ENCODE data around the gene RFXANK. TPM values are rescaled to one million over a fixed set of nuclear protein-coding genes. Genes with fewer than 3 reads are reported as not detected.

The RFXANK gene
- total and polyA plus RNA-seq, 2 donors (not counting 1 experiment from before 2014, with no cell fraction given) = 77.9 to 100 TPM

DNA sequence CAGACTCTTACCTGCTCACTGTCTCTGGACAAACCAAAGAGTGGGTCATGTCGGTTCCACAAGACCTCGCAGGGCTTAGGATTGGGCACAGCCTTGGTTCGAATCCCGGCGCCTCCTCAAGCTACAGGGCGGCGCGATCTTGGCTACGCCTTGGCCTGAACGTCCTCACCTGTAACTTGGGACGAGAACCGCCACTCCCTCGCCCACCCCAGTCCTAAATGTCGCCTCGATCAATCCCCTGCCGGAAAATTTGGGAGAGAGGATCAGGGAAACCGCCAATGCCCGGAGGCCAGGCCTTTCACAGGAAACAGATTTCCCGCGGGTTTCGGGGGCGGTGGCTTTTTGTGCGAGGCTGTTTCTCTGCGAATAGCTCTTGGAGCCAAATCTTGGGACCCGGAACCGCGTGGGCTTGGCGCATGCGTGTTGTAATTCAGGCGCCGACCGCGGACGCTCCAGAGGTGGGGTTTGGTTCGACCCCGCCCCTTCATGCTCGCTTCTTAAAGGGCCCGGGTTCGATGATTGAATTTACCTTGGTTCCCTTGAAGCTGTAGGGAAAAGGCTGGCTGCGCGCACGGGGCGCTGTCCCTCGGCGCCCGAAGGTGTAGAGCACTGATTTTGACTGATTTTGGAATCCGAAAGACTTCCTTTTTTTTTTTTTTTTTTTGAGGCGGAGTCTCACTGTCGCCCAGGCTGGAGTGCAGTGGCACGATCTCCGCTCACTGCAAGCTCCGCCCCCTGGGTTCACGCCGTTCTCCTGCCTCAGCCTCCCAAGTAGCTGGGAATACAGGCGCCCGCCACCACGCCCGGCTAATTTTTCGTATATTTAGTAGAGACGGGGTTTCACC is 11.2 kb downstream of the RFXANK start, which contains the start of gene NR2C2AP:
Gene NR2C2AP, minus strand, starts transcription at position 403 of the 845 bp plus-strand sequence. Its CDS starts 354 bp downstream, at position 49.
- DNase-seq (peak; percentile 93), ATAC-seq (ENCODE audit: low read depth) (peak; percentile 94)
- POLR2A ChIA-PET = interaction anchor here (0.6 to 2.7 kb wide), 6 partner anchors 8 to 285 kb away, joined by 4 to 14 read pairs (median 8); partner anchors contain the start of genes BORCS8 and RFXANK
- H3K4me2 ChIP-seq (replicated peaks; ENCODE audit: low read depth, low read length, poor library complexity, severe bottlenecking) = peak within 1 kb of the TSS; percentile 83
- H3K9ac ChIP-seq (ENCODE audit: low read length) = peak within 1 kb of the TSS; percentile 82
- peak within 1 kb of the TSS; percentile 82 for H2AFZ ChIP-seq (ENCODE audit: insufficient read depth, low read depth, low read length, poor library complexity, severe bottlenecking)
- peaks cover 30% of the 10 kb centered on the region for H3K4me1 Mint-ChIP-seq
- peaks cover 0 to 11% (median 2%) of the 10 kb centered on the region in 4 experiments for H3K27me3 ChIP-seq (replicated peaks in 1 of 4; ENCODE audit: control extremely low read depth in 1 of 4, control insufficient read depth in 3 of 4, insufficient read depth in 4 of 4, low read length in 3 of 4)
- intact Hi-C loops (cut with micrococcal nuclease) = loop anchor here (1.0 kb wide), 1 partner anchor 11 kb away; the partner anchor contains the start of genes BORCS8 and RFXANK
- peaks cover 23 to 33% of the 10 kb centered on the region in 2 donors for H3K4me1 ChIP-seq (ENCODE audit: control insufficient read depth in 2 of 2, insufficient read depth in 2 of 2, low read length in 2 of 2)
- peaks cover 9% of the 10 kb centered on the region for H3K27me3 Mint-ChIP-seq
- peaks cover 0 to 14% (median 4%) of the 10 kb centered on the region in 3 donors for H3K9me3 ChIP-seq (ENCODE audit: control extremely low read depth in 1 of 3, control insufficient read depth in 2 of 3, insufficient read depth in 1 of 3, low read length in 2 of 3)
- TF ChIP-seq, protein P1, sequence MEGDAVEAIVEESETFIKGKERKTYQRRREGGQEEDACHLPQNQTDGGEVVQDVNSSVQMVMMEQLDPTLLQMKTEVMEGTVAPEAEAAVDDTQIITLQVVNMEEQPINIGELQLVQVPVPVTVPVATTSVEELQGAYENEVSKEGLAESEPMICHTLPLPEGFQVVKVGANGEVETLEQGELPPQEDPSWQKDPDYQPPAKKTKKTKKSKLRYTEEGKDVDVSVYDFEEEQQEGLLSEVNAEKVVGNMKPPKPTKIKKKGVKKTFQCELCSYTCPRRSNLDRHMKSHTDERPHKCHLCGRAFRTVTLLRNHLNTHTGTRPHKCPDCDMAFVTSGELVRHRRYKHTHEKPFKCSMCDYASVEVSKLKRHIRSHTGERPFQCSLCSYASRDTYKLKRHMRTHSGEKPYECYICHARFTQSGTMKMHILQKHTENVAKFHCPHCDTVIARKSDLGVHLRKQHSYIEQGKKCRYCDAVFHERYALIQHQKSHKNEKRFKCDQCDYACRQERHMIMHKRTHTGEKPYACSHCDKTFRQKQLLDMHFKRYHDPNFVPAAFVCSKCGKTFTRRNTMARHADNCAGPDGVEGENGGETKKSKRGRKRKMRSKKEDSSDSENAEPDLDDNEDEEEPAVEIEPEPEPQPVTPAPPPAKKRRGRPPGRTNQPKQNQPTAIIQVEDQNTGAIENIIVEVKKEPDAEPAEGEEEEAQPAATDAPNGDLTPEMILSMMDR (IDR thresholded peaks at IDR 0.05) = no peak
- no peak for TF ChIP-seq EZH2 (IDR thresholded peaks at IDR 0.05; ENCODE audit: borderline replicate concordance, insufficient read depth, low read depth, low read length, poor library complexity, severe bottlenecking)
- no peaks in the 10 kb centered on the region for H4K20me1 ChIP-seq (ENCODE audit: control insufficient read depth, insufficient read depth, low read length, poor library complexity, severe bottlenecking)
- peak within 1 kb of the TSS; percentile 57 to 85 for H3K27ac ChIP-seq (ENCODE audit: low read length in 2 of 2)
- H3K27ac Mint-ChIP-seq = peak within 1 kb of the TSS; percentile 91
- 7% methylated on average over 58 of the region's 60 CpGs for WGBS (ENCODE audit: insufficient coverage)
- H3K4me3 Mint-ChIP-seq = peak within 1 kb of the TSS; percentile 92
- peaks cover 3% of the 10 kb centered on the region for H3K9me3 Mint-ChIP-seq (ENCODE audit: insufficient read depth)
- H3K36me3 ChIP-seq (replicated peaks in 1 of 2; ENCODE audit: control extremely low read depth in 1 of 2, control insufficient read depth in 1 of 2, extremely low read depth in 1 of 2, insufficient read depth in 2 of 2, low read length in 1 of 2) = peaks cover 2 to 15% of the 10 kb centered on the region in 2 experiments
- H3K79me2 ChIP-seq (ENCODE audit: control insufficient read depth, insufficient read depth, low read length) = peaks cover 17% of the 10 kb centered on the region
- CTCF ChIA-PET = interaction anchor here (0.7 to 1.5 kb wide), 4 partner anchors 11 to 22 kb away, joined by 3 to 5 read pairs (median 4); partner anchors contain the start of genes BORCS8 and RFXANK
- H3K4me3 ChIP-seq (ENCODE audit: control extremely low read depth in 1 of 5, extremely low read depth in 1 of 5, insufficient read depth in 1 of 5, low read depth in 2 of 5, low read length in 4 of 5) = peak within 1 kb of the TSS; percentile 71 to 91 (median 81)

Data from B cell (primary cell).